Activated CD8-positive, alpha-beta T cell treated with anti-CD3 and anti-CD28 coated beads for 36 hours (primary cell): ENCODE measurements around the gene SQOR. TPM values are rescaled to one million over a fixed set of nuclear protein-coding genes. Genes with fewer than 3 reads are reported as not detected.

Source experiments
- ATAC-seq: fragments of 200-7000 bp; cut with Tn5 transposase; one replicate; pipeline ENCODE4 v1.10.0; 2021; ENCODE audit warnings: mild to moderate bottlenecking, moderate library complexity
- CTCF ChIA-PET: fragments of 350-600 bp; sonication (Branson Sonifier 250); formaldehyde crosslinking; loops from one replicate; lab custom pipeline; 2021; ENCODE audit warnings: antibody characterized with exemption; lab: Charles Lee
- POLR2A ChIA-PET: fragments of 350-600 bp; sonication (Branson Sonifier 250); formaldehyde crosslinking; loops from one replicate; lab custom pipeline; 2021; ENCODE audit warnings: antibody characterized with exemption; lab: Charles Lee
- DNase-seq: peaks from one replicate; pipeline ENCODE4 v3.0.0-alpha.2; 2020
- H3K27ac Mint-ChIP-seq: one replicate; pipeline ENCODE4 v1.8.0; 2021; ENCODE audit warnings: mild to moderate bottlenecking, mixed read lengths
- H3K27me3 Mint-ChIP-seq: one replicate; pipeline ENCODE4 v1.8.0; 2021; ENCODE audit warnings: mixed read lengths
- H3K36me3 Mint-ChIP-seq: one replicate; pipeline ENCODE4 v1.8.0; 2021; ENCODE audit warnings: low read depth, mixed read lengths
- H3K4me1 Mint-ChIP-seq: one replicate; pipeline ENCODE4 v1.8.0; 2021; ENCODE audit warnings: low read depth, mixed read lengths
- H3K4me3 Mint-ChIP-seq: one replicate; pipeline ENCODE4 v1.8.0; 2021; ENCODE audit warnings: mild to moderate bottlenecking, moderate library complexity, mixed read lengths
- H3K9me3 Mint-ChIP-seq: one replicate; pipeline ENCODE4 v1.8.0; 2021; ENCODE audit warnings: mixed read lengths
- CTCF ChIP-seq: fragments of 200-600 bp; IDR thresholded peaks from one replicate; pipeline ENCODE4 v1.8.0; 2022; ENCODE audit warnings: antibody characterized with exemption, mild to moderate bottlenecking
- intact Hi-C: fragments of 100-400 bp; cut with micrococcal nuclease; formaldehyde crosslinking; loops from one replicate; pipeline ENCODE4 v1.10.0; 2022
- total RNA-seq, 2 experiments: library from RNA; stranded (reverse); gene quantifications; one replicate each; pipeline ENCODE4 v1.2.3, GENCODE V29; 2021

The SQOR gene
- total RNA-seq, 2 experiments from 2014 or later: 84.3 to 87.3 TPM

- ATAC-seq: no peak
- intact Hi-C loops: no loop called here
- peaks cover 24% of the 10 kb centered on the region for H3K27me3 Mint-ChIP-seq
- POLR2A ChIA-PET: no interaction called here
- H3K27ac Mint-ChIP-seq: no peak overlapping the region
- H3K36me3 Mint-ChIP-seq: no peaks in the 10 kb centered on the region
- TF ChIP-seq CTCF: no peak
- no peaks in the 10 kb centered on the region for H3K9me3 Mint-ChIP-seq
- DNase-seq: no peak
- peaks cover 5% of the 10 kb centered on the region for H3K4me1 Mint-ChIP-seq
- CTCF ChIA-PET: interaction anchor here (0.7 to 3.9 kb wide), 14 partner anchors 9 to 94 kb away, joined by 3 to 31 read pairs (median 4); no protein-coding TSS in a partner anchor
- no peak overlapping the region for H3K4me3 Mint-ChIP-seq
These were observed 80.7 kb downstream of the SQOR start for GRCh38 chr15:45715528-45715927.

DNA sequence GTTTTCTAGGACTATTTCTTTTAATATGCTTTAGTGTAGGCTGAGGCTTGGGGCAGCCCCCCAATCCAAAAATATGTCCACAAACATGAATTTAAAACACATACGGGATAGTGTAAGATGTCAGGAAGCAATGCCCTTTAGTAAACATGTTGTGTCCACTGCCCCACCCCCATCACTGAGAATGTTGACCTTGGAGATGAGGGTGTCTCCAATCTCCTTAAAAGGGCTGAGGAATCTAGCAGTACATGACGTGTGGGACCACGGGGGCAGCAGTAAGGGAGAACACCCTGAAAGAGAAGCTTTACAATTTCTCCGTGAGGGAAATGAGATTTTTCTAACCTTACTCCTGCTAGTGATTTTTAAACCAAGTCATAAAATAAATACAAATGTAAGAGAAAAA lies 84.7 kb downstream of the SQOR start:
- intact Hi-C loops: no loop called here
- H3K27me3 Mint-ChIP-seq: peaks cover 12% of the 10 kb centered on the region
- POLR2A ChIA-PET: interaction anchor here (0.9 kb wide), 1 partner anchor 13 kb away, joined by 3 read pairs; no protein-coding TSS in a partner anchor
- no peak for ATAC-seq
- CTCF ChIA-PET: interaction anchor here (4.5 kb wide), 1 partner anchor 14 kb away, joined by 19 read pairs; no protein-coding TSS in a partner anchor
- H3K27ac Mint-ChIP-seq: no peak overlapping the region
- H3K36me3 Mint-ChIP-seq: no peaks in the 10 kb centered on the region
- no peak overlapping the region for H3K4me3 Mint-ChIP-seq
- TF ChIP-seq CTCF: no peak
- H3K4me1 Mint-ChIP-seq: peaks cover 3% of the 10 kb centered on the region
- DNase-seq: no peak
- H3K9me3 Mint-ChIP-seq: no peaks in the 10 kb centered on the region

DNA sequence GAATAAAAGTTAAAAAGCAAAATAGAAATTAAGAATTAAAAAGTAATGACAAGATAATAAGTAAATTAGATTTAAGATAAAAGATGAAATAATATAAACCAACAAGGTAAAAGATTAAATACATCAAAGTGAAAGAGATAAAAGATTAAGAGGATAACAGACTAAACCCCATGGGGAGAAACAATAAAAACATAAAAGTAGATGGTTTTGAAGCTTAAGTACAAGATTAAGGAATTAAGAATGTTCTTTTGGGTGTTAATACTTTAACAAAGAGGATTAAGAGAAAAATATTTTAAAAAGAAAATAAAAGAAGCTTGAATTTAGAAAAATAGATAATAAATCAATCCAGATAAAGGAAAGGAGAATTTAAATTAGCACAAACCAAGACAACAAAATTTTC lies 85.4 kb downstream of the SQOR start:
- intact Hi-C loops: no loop called here

DNA sequence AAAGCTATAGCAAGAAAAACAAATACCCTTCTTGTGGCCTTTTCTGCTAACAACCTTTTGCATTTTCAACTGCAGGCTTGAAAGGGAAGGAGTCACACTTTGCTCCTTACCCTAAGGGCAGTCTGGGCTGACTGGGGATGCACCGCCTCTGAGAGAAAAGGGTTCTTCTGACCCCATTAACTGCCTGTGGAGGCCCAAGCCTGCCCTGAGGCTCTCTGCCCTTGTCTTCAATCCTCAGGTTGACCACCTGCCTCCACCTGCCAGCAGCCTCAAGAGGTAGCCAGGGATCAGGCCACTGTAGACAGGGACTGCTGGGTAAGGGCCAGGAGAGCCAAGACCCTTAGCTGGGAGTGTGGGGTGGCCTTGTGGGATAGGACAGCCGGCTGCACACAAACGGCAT lies 93.8 kb downstream of the SQOR start:
- ChIA-PET POLR2A (no interaction called here), CTCF (no interaction called here)
- Mint-ChIP-seq H3K27ac (no peak overlapping the region), H3K4me3 (no peak overlapping the region), H3K36me3 (no peaks in the 10 kb centered on the region), H3K27me3 (peaks cover 11% of the 10 kb centered on the region), H3K9me3 (no peaks in the 10 kb centered on the region), H3K4me1 (no peaks in the 10 kb centered on the region)
- DNase-seq (no peak), ATAC-seq (no peak)
- intact Hi-C loops: no loop called here
- TF ChIP-seq CTCF: no peak

More for the DNA sequence above, 85.4 kb downstream of the SQOR start:
- ATAC-seq (no peak), DNase-seq (no peak)
- no peak overlapping the region for H3K4me3 Mint-ChIP-seq
- ChIA-PET CTCF (interaction anchor here (4.5 kb wide), 1 partner anchor 15 kb away, joined by 19 read pairs; no protein-coding TSS in a partner anchor), POLR2A (interaction anchor here (0.9 kb wide), 1 partner anchor 14 kb away, joined by 3 read pairs; no protein-coding TSS in a partner anchor)
- no peaks in the 10 kb centered on the region for H3K4me1 Mint-ChIP-seq
- peaks cover 10% of the 10 kb centered on the region for H3K27me3 Mint-ChIP-seq
- no peak for TF ChIP-seq CTCF
- no peak overlapping the region for H3K27ac Mint-ChIP-seq
- no peaks in the 10 kb centered on the region for H3K36me3 Mint-ChIP-seq
- no peaks in the 10 kb centered on the region for H3K9me3 Mint-ChIP-seq

- peaks cover 11% of the 10 kb centered on the region for H3K27me3 Mint-ChIP-seq
- ChIA-PET CTCF (no interaction called here), POLR2A (no interaction called here)
- no peaks in the 10 kb centered on the region for H3K9me3 Mint-ChIP-seq
- H3K36me3 Mint-ChIP-seq: no peaks in the 10 kb centered on the region
- ATAC-seq (no peak), DNase-seq (no peak)
- no peak for TF ChIP-seq CTCF
- H3K4me1 Mint-ChIP-seq: no peaks in the 10 kb centered on the region
- H3K27ac Mint-ChIP-seq: no peak overlapping the region
- intact Hi-C loops: no loop called here
- no peak overlapping the region for H3K4me3 Mint-ChIP-seq
These were observed 94.3 kb downstream of the SQOR start for GRCh38 chr15:45729141-45729540.
